ENCODE measurements around the gene POLR1F.

Gene POLR1F

GRCh38 chr7:19675816-19676215 lies 33.0 kb downstream of the POLR1F start:
- no peak for DNase-seq (ENCODE audit: low spot score)

- no peak for DNase-seq (ENCODE audit: low spot score)
These were observed 34.4 kb downstream of the POLR1F start for GRCh38 chr7:19674266-19674960.

- DNase-seq (ENCODE audit: low spot score), result no peak
These were observed 38.0 kb downstream of the POLR1F start for GRCh38 chr7:19670806-19671205.

- peak; percentile 13 for DNase-seq (ENCODE audit: low spot score)
These were observed 43.3 kb downstream of the POLR1F start for GRCh38 chr7:19665399-19666008.

GRCh38 chr7:19663816-19664462 lies 44.9 kb downstream of the POLR1F start:
- DNase-seq (ENCODE audit: low spot score), result no peak

- no peak for DNase-seq (ENCODE audit: low spot score)
These were observed 60.0 kb downstream of the POLR1F start for GRCh38 chr7:19648791-19649190.

Data from CD4-positive, alpha-beta T cell treated with Interleukin-2 at 100 ng/mL for 4 hours (primary cell).